NOMO-1 (cell line): ENCODE measurements around the gene H6PD.

Experiments used
- DNase-seq, 2 experiments: peaks; one replicate each; lab custom pipeline; 2025; ENCODE audit not compliant: unreplicated experiment in 2 of 2; lab: John Stamatoyannopoulos, UW

The H6PD gene

DNA sequence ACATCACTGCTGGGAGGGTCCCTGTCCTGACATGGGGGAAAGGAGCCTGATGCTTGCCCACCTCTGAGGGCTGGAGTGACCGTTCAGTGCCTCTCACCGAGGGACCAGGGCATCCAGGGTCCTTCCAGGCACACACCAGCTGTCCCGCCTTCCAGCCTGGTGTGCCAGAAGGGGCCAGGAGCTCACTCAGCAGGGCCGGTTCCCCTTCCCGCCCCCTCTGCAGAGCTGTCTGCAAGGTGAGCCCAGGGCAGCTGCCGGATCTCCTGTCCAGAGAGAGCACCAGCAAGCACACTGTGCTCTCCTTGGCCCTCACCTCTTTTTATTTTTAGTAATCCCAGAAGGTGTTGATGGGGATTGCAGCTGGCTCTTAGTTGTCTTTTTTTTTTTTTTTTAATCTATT, 16.9 kb downstream of the H6PD start:
- no peak for DNase-seq

GRCh38 chr1:9253004-9253403, 18.4 kb downstream of the H6PD start:
- no peak for DNase-seq

DNA sequence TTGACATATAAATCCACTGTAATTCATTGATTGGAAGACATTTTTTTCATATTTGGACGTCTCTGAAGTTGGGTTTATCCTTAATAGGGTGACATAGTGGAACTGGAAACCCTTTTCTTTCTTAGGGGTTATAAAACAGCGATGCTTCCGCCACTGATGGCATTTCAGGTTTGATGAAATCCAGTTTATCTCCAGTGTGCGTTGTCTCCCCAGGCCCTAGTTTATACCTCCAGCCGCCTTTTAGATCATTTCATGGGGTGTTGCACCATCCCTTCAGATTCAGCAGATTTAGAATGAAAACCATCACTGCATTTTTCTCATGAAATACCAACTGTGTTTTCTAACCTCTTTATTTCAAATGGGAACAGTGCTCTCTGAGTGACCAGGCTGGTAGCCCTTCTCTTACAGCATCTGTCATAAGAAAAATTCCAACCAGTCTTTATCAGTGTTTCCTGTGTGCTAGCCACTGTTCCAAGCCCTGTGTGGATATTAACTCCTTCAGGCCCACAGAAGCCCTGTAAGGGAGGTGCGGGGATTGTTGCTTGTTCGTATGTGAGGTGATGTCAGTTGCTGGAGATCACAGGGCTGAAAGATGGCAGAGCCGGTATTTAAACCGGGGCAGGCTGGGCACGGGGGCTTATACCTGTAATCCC, 19.0 kb downstream of the H6PD start:
- no peak for DNase-seq

DNA sequence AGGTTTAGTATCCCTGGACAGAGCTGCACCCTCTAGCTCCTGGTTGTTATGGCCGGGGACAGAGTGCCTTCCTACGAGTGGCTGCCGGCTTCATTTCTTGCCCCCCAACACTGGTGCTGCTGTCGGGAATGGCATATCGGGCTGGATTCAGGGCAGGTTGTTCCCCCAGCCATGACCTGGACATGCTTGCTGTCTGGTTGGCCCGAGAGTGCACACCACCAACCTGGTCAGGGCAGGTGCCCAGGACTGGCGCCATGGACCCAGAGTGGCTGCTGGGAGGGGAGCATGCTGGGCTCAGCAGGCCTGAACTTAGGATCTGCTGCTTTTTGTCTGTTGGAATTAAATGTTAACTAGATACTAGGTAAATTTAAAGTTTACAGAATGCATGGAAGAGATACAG, 21.8 kb downstream of the H6PD start:
- no peak for DNase-seq

GRCh38 chr1:9257851-9258250, 23.3 kb downstream of the H6PD start:
- no peak for DNase-seq

GRCh38 chr1:9258629-9259028, 24.1 kb downstream of the H6PD start:
- DNase-seq: no peak

GRCh38 chr1:9260059-9260766, 25.6 kb downstream of the H6PD start:
- no peak for DNase-seq

- DNase-seq: no peak
Observed at GRCh38 chr1:9261496-9261895, 26.9 kb downstream of the H6PD start.

DNA sequence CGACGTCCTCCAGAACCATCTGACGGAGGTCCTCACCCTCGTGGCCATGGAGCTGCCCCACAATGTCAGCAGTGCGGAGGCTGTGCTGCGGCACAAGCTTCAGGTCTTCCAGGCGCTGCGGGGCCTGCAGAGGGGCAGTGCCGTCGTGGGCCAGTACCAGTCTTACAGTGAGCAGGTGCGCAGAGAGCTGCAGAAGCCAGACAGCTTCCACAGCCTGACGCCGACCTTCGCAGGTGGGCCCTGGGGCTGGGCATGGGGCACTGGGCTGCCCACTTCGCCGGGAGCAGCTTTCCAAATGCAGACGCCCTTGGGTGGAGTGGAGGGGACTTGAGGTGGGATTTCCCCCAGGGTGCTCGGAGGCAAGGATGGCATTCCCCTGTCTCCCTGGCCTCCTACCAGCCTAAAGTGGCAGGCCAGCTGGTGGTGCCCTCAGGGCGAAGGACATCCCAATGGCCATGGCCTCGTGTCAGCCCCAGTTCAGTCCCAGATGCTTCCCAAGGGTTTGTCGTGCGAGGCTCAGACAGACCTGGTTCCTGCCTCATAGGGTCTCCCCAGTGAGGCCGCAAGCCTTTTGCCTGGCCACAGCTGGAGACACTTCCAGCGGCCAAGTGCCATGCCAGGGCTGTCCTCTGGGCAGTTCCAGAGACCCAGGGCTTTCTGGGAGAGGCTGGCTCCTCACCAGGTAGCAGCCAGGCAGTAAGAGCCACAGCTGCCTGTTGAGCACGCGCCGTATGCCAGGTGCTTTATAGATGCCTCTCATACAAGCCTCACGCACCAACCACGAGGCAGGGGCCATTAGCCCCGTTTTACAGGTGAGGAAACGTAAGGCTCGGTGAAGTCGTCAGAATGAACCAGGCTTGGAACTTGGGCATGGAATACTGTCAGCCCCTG, 27.8 kb downstream of the H6PD start:
- DNase-seq: no peak

DNA sequence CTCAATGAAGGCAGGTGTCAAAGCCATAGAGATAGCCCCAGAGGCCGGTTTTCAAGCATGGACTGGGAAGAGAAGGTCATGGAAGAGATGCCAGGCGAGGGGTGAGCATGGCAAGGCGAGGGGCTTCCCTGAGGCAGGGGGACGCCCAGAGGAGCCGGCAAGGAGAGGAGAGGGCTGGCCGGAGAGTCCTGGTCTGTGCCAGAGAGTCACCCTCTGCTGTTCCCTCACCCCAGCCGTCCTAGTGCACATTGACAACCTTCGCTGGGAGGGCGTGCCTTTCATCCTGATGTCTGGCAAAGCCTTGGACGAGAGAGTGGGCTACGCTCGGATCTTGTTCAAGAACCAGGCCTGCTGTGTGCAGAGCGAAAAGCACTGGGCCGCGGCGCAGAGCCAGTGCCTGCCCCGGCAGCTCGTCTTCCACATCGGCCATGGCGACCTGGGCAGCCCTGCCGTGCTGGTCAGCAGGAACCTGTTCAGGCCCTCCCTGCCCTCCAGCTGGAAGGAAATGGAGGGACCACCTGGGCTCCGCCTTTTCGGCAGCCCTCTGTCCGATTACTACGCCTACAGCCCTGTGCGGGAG, 28.8 kb downstream of the H6PD start:
- no peak for DNase-seq

- DNase-seq: no peak
Observed at GRCh38 chr1:9263984-9264872, 29.7 kb downstream of the H6PD start.

- DNase-seq: no peak
Observed at GRCh38 chr1:9265037-9265436, 30.5 kb downstream of the H6PD start.

DNA sequence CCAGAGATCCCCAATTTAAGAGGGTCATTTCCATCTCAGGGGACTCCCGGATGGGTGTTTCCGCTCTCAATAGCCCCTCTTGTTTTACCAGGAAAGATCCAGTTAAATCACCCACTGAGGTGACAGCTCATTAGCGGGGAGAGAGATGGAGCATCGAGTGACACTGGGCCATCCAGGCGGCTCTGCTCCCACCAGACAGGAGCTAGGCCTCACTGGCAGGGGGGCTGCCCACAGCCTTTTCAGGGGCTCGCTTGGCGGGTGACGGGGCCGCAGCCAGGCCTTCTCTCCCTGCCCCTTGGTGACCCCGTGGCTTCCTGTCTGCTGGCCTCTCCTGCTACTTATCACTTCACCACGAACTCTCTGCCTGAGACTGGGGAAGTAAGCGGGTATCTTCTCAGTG, 31.4 kb downstream of the H6PD start:
- DNase-seq: no peak

DNA sequence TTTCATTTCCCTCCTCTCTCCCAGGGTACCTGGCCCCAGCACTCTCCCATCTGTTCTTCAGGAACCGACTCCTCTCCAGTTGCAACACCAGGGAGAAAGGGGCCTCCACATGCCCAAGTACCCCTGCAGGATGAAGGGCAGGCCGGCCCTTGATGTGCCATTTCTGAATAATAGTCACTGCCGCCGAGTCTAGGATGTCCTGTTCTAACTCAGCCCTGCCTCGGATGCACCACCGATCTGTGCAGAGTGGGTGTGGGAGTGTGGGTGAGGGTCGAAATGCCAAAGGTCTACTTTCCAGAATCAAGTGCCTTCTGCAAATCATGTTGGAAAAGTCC, 32.7 kb downstream of the H6PD start:
- DNase-seq: no peak

DNA sequence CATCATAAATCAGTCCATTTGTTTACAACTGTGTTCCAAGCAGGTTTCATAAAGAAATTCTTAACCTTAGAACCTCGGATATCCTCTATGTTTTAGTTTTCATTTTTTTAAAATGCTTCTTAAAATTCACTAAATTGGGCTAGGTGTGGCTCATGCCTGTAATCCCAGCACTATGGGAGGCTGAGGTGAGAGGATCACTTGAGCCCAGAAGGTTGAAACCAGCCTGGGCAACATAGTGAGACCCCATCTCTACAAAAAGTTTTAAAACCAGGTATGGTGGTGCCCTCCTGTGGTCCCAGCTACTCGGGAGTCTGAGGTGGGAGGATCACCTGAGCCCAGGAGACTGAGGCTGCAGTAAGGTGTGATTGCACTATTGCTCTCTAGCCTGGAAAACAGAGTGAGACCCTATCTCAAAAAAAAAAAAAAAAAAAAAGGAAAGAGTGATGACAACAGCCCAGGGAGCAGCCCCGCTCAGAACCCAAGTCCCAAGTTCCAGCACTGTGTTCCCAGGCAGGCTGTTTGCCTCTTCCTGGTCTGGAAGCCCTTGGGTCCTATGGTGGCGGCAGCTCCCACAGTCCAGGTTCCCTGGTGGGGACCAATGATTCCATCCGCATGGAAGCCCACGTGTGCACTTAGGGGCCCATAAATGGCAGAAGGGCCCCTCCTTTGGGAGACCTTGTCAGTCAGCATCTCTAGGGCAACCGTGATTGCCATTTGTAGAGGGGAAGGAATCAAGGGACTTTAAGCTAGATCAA, 33.4 kb downstream of the H6PD start:
- DNase-seq: no peak

- DNase-seq: no peak
Observed at GRCh38 chr1:9269078-9269501, 34.5 kb downstream of the H6PD start.

- no peak for DNase-seq
Observed at GRCh38 chr1:9269721-9270120, 35.1 kb downstream of the H6PD start.

GRCh38 chr1:9270290-9270883, 35.8 kb downstream of the H6PD start:
- no peak for DNase-seq

DNA sequence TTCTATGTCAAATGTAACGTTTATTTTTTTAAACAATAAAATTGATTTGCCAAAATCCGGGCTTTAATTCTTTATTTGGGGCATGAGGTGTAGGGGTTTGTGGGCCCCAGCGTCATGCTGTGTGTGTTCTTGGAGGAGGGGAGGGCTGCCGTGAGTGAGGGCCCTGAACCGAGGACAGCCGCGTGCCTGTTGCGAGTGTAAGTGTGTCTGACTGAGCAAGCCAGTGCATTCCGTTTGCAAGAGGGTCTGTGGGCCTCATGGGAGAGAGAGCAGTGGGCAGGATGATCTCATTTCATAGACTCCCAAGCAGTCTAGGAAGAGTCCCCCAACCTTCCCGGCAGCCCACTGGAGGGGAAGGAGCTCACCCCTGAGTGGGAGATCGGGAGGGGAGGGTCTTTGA, 36.7 kb downstream of the H6PD start:
- DNase-seq: no peak
